Endothelial cell of umbilical vein (primary cell): ENCODE data around the gene IYD. TPM values are rescaled to one million over a fixed set of nuclear protein-coding genes. Genes with fewer than 3 reads are reported as not detected.

Source experiments
- BruUV-seq: library from RNA; stranded (reverse); fragments of 400-500 nt; replicated peaks from 2 replicates; lab custom pipeline; 2021; lab: Mats Ljungman, UMichigan
- CTCF ChIA-PET: fragments of 300-600, 350-600 bp; sonication (Branson Sonifier 250); formaldehyde crosslinking; loops from one replicate; lab custom pipeline; 2021; ENCODE audit warnings: antibody characterized with exemption, inconsistent platforms; lab: Charles Lee
- POLR2A ChIA-PET: fragments of 300-600, 350-600 bp; sonication (Branson Sonifier 250); formaldehyde crosslinking; loops from one replicate; lab custom pipeline; 2021; ENCODE audit warnings: antibody characterized with exemption, inconsistent platforms; lab: Charles Lee
- DNase-seq: peaks from one replicate; pipeline ENCODE4 v3.0.0-alpha.2; 2011; ENCODE audit warnings: low read depth, low spot score
- FAIRE-seq: peaks from 2 replicates; lab custom pipeline; 2011; peaks lifted over from hg19 to GRCh38; lab: Jason Lieb, UNC
- H2AFZ ChIP-seq: 2 replicates; pipeline ENCODE4 v1.6.0; 2012; ENCODE audit warnings: low read depth, low read length, control low read depth, inconsistent platforms
- H3K27ac ChIP-seq: 2 replicates; pipeline ENCODE4 v1.5.1; 2011; ENCODE audit warnings: low read depth, mild to moderate bottlenecking, control low read depth, low read length, moderate library complexity; ENCODE audit not compliant: insufficient read depth
- H3K27me3 ChIP-seq, 2 experiments: 2 replicates each; pipeline versions ENCODE4 v1.6.0 to v1.6.1; 2011; ENCODE audit warnings: low read length in 2 of 2, mixed read lengths in 1 of 2; ENCODE audit not compliant: control insufficient read depth in 2 of 2, insufficient read depth in 2 of 2
- H3K36me3 ChIP-seq, 2 experiments: 2 replicates in 1 of 2; 3 replicates in 1 of 2; pipeline ENCODE4 v1.5.1; 2011; ENCODE audit warnings: low read length in 2 of 2, mild to moderate bottlenecking in 1 of 2, moderate library complexity in 1 of 2; ENCODE audit not compliant: control insufficient read depth in 2 of 2, insufficient read depth in 2 of 2; ENCODE audit errors: extremely low read depth in 1 of 2
- H3K4me1 ChIP-seq: 3 replicates; pipeline ENCODE4 v1.5.1; 2011; ENCODE audit warnings: mild to moderate bottlenecking, low read length; ENCODE audit not compliant: control insufficient read depth, insufficient read depth; ENCODE audit errors: extremely low read depth
- H3K4me2 ChIP-seq: 2 replicates; pipeline ENCODE4 v1.6.1; 2011; ENCODE audit warnings: low read length, control low read depth, mixed read lengths; ENCODE audit not compliant: insufficient read depth
- H3K4me3 ChIP-seq, 3 experiments: fragments of 200-600 bp in 1 of 3; sonication (generic), shearing (Covaris generic) in 1 of 3; replicated peaks in 1 of 3; 2 replicates each; pipeline ENCODE4 v1.5.1; 2011 to 2016; ENCODE audit warnings: control low read depth in 3 of 3, low read length in 3 of 3, mild to moderate bottlenecking in 2 of 3, inconsistent platforms in 1 of 3, low read depth in 1 of 3, moderate library complexity in 1 of 3; ENCODE audit not compliant: insufficient read depth in 1 of 3
- H3K79me2 ChIP-seq: 2 replicates; pipeline ENCODE4 v1.6.0; 2012; ENCODE audit warnings: low read length, inconsistent platforms; ENCODE audit not compliant: control insufficient read depth, insufficient read depth
- H3K9ac ChIP-seq: replicated peaks from 2 replicates; pipeline ENCODE3; 2011; ENCODE audit warnings: low read length, control low read depth; ENCODE audit not compliant: insufficient read depth; ENCODE audit errors: extremely low read depth
- H3K9me1 ChIP-seq: replicated peaks from 3 replicates; pipeline ENCODE4 v1.6.0; 2011; ENCODE audit warnings: mild to moderate bottlenecking, low read length; ENCODE audit not compliant: control insufficient read depth, insufficient read depth; ENCODE audit errors: extremely low read depth
- H3K9me3 ChIP-seq: replicated peaks from 2 replicates; pipeline ENCODE4 v1.5.1; 2012; ENCODE audit warnings: low read length, inconsistent platforms; ENCODE audit not compliant: control insufficient read depth, insufficient read depth
- H4K20me1 ChIP-seq: replicated peaks from 2 replicates; pipeline ENCODE3; 2011; ENCODE audit warnings: mild to moderate bottlenecking, low read length; ENCODE audit not compliant: control insufficient read depth, insufficient read depth; ENCODE audit errors: extremely low read depth
- CTCF ChIP-seq, 2 donors: IDR thresholded peaks; 1 replicate in 1 of 2; 2 replicates in 1 of 2; pipeline ENCODE4 v1.5.1; 2011; ENCODE audit warnings: low read length in 2 of 2, mild to moderate bottlenecking in 2 of 2, moderate library complexity in 2 of 2, control low read depth in 1 of 2, inconsistent platforms in 1 of 2, low read depth in 1 of 2; ENCODE audit not compliant: insufficient read depth in 1 of 2; ENCODE audit errors: extremely low read depth in 1 of 2
- EZH2 ChIP-seq: IDR thresholded peaks from 2 replicates; pipeline ENCODE4 v1.6.1; 2012; ENCODE audit warnings: borderline replicate concordance, low read depth, mild to moderate bottlenecking, moderate library complexity, low read length, inconsistent platforms; ENCODE audit not compliant: severe bottlenecking
- FOS ChIP-seq: IDR thresholded peaks from 2 replicates; pipeline ENCODE4 v1.6.1; 2011; ENCODE audit warnings: mild to moderate bottlenecking, low read length, moderate library complexity, borderline replicate concordance; ENCODE audit not compliant: insufficient read depth
- GATA2 ChIP-seq: IDR thresholded peaks from 2 replicates; pipeline ENCODE4 v1.7.0; 2011; ENCODE audit warnings: low read depth, mild to moderate bottlenecking, moderate library complexity, mixed read lengths, low read length; ENCODE audit not compliant: insufficient read length, insufficient read depth
- JUN ChIP-seq: IDR thresholded peaks from 2 replicates; pipeline ENCODE4 v1.6.1; 2011; ENCODE audit warnings: borderline replicate concordance, low read depth; ENCODE audit not compliant: insufficient read length, insufficient read depth
- MAX ChIP-seq: IDR thresholded peaks from 2 replicates; pipeline ENCODE4 v1.6.1; 2011; ENCODE audit not compliant: insufficient read depth, insufficient read length
- MYC ChIP-seq: IDR thresholded peaks from one replicate; pipeline ENCODE4 v1.6.1; 2011; ENCODE audit warnings: mild to moderate bottlenecking, low read depth, low read length
- POLR2A ChIP-seq: IDR thresholded peaks from 2 replicates; pipeline ENCODE4 v1.6.1; 2012; ENCODE audit warnings: low read depth, mild to moderate bottlenecking, control low read depth, low read length
- dilution Hi-C: fragments of 300-500 bp; cut with MboI; formaldehyde crosslinking; loops from one replicate; pipeline ENCODE4 v1.15.0; 2019; ENCODE audit warnings: low sequenced_read_pairs; ENCODE audit not compliant: extremely low pct_ligation_motif_present
- intact Hi-C: fragments of 100-400 bp; cut with micrococcal nuclease; formaldehyde crosslinking; loops from one replicate; pipeline ENCODE4 v1.10.0; 2022
- polyA plus RNA-seq, 4 experiments: library from polyadenylated mRNA; depleted of rRNA in 3 of 4; stranded (reverse) in 3 of 4; unstranded in 1 of 4; fragments of >200 nt; gene quantifications; 2 replicates each; pipeline versions ENCODE4 v1.2.1 to v1.2.3, GENCODE V29; 2011 to 2012; ENCODE audit warnings: missing spikeins in 1 of 4
- total RNA-seq: library from RNA; stranded (reverse); gene quantifications from 2 replicates; pipeline ENCODE4 v1.2.3, GENCODE V29; 2021

Gene IYD
- total and polyA plus RNA-seq, 2 donors (not counting 3 experiments of a cell fraction or from before 2014, with no cell fraction given) = not detected

- dilution Hi-C loops (no loop called here), intact Hi-C loops (no loop called here)
- no peaks in the 10 kb centered on the region for H4K20me1 ChIP-seq
- no peaks in the 10 kb centered on the region for H3K79me2 ChIP-seq
- no peak overlapping the region for H3K9ac ChIP-seq
- no peaks in the 10 kb centered on the region for H3K9me1 ChIP-seq
- H3K4me1 ChIP-seq = no peaks in the 10 kb centered on the region
- TF ChIP-seq FOS = no peak
- no peak for TF ChIP-seq MYC
- no peak for TF ChIP-seq EZH2
- no peak for TF ChIP-seq CTCF (IDR thresholded peaks at IDR 0.05; ENCODE audit: extremely low read depth in 1 of 2, insufficient read depth in 1 of 2, low read depth in 1 of 2, low read length in 2 of 2)
- no peak for TF ChIP-seq GATA2
- TF ChIP-seq POLR2A = no peak
- no peak for TF ChIP-seq JUN
- TF ChIP-seq MAX = no peak
- no peak overlapping the region for H3K27ac ChIP-seq
- no peak overlapping the region for H2AFZ ChIP-seq
- POLR2A ChIA-PET = no interaction called here
- H3K9me3 ChIP-seq = no peaks in the 10 kb centered on the region
- BruUV-seq = no TSS peak
- DNase-seq (no peak), FAIRE-seq (no peak)
- no peak overlapping the region for H3K4me2 ChIP-seq
- no peak overlapping the region for H3K4me3 ChIP-seq
- CTCF ChIA-PET = interaction anchor here (0.6 kb wide), 1 partner anchor 14 kb away, joined by 3 read pairs; no protein-coding TSS in a partner anchor
- H3K27me3 ChIP-seq = no peaks in the 10 kb centered on the region
- no peaks in the 10 kb centered on the region for H3K36me3 ChIP-seq
Observed at GRCh38 chr6:150370112-150370511, 1.3 kb downstream of the IYD start.
